ENCODE measurements around the gene PCYOX1L.

PCYOX1L gene

DNA sequence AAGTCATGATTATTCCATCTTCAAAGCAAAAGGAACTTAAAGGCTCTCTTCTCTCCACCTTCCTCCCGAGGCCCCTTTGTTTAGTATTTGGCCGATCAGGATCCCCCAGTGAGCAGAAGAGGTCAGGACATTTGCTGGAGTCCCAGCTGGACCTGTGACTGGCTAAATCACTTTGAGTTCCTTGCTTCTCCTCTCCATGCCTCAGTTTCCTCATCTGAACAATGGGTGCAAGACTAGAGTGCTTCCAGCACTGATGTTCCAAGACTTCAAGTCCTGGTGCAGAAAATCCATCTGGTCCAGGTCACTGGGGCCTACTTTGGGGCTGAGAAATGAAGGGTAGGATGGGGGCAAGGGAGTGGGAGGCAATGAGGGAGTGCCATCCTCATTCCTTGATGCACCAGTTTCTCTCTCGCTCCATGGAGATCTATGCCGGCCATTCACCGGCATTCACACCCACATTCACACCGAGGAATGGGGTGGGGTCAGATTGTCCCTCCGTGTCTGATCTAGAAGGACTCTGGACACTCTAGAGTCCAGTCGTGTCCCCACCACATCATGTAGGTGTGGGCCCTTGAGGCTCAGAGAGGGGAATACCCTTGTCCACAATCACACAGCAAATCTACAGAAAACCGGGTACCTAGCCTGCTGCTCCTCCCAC lies 60.0 kb downstream of the PCYOX1L start:
- DNase-seq (ENCODE audit: insufficient read length, low spot score) (no peak), FAIRE-seq (no peak)

DNA sequence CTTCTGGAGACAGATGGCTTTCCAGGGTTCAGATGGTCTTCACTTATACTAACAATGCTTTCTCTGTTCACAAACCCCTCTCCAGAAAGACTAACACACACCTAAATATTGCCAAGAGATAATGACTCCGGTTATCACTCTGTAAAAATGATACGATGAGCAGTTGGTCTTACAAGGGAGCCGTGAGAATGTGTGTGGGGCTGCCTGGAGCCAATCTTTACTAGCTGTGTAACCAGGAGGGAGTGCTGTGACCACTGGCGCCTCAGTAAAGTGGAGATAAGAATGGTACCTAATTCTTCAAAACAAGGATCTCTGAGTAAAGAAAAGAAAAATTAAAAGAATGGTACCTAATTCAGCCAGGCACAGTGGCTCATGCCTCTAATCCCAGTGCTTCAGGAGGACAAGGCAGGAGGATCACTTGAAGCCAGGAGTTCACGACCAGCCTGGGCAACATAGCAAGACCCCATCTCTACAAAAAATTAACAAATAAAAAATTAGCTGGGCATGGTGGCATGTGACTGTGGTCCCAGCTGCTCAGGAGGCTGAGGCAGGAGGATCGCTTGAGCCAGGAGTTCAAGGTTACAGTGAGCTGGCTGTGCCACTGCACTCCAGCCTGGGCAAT lies 61.2 kb downstream of the PCYOX1L start:
- no peak for DNase-seq (ENCODE audit: insufficient read length, low spot score)

More for the DNA sequence above, 61.2 kb downstream of the PCYOX1L start:
- no peak for FAIRE-seq
